Measurements from ENCODE around the gene BTNL2.

Gene BTNL2

GRCh38 chr6:32413427-32414047, 6.6 kb upstream of the BTNL2 start:
- no peak for DNase-seq

GRCh38 chr6:32411566-32412327, 4.8 kb upstream of the BTNL2 start:
- DNase-seq, result no peak

GRCh38 chr6:32410906-32411305, 3.9 kb upstream of the BTNL2 start:
- no peak for DNase-seq

GRCh38 chr6:32406197-32406596, 784 bp downstream of the BTNL2 start:
- no peak for DNase-seq

GRCh38 chr6:32405656-32406055, 1.3 kb downstream of the BTNL2 start:
- DNase-seq, result no peak

GRCh38 chr6:32402812-32403211, 4.2 kb downstream of the BTNL2 start:
- DNase-seq, result no peak

GRCh38 chr6:32401284-32401963, 5.6 kb downstream of the BTNL2 start:
- DNase-seq, result no peak

- DNase-seq, result no peak
Measured at GRCh38 chr6:32397252-32397920, 9.6 kb downstream of the BTNL2 start.

- no peak for DNase-seq
Measured at GRCh38 chr6:32396028-32396427, 11.0 kb downstream of the BTNL2 start.

GRCh38 chr6:32393665-32394420, 13.1 kb downstream of the BTNL2 start:
- DNase-seq, result no peak

- no peak for DNase-seq
Measured at GRCh38 chr6:32391505-32391904, 15.5 kb downstream of the BTNL2 start.

- DNase-seq, result no peak
Measured at GRCh38 chr6:32387589-32388340, 19.2 kb downstream of the BTNL2 start.

- no peak for DNase-seq
Measured at GRCh38 chr6:32386040-32386439, 20.9 kb downstream of the BTNL2 start.

- no peak for DNase-seq
Measured at GRCh38 chr6:32382757-32383420, 24.1 kb downstream of the BTNL2 start.

- no peak for DNase-seq
Measured at GRCh38 chr6:32379545-32379944, 27.4 kb downstream of the BTNL2 start.

GRCh38 chr6:32375739-32376529, 31.0 kb downstream of the BTNL2 start:
- DNase-seq, result no peak

GRCh38 chr6:32371803-32372202, 35.2 kb downstream of the BTNL2 start, which contains the start of gene TSBP1:
TSBP1 (minus strand) TSS chr6:32371903; CDS start chr6:32371706, 197 bp downstream.
- DNase-seq, result no peak

- DNase-seq, result no peak
Measured at GRCh38 chr6:32371229-32371628, 35.8 kb downstream of the BTNL2 start.

- no peak for DNase-seq
Measured at GRCh38 chr6:32370505-32370904, 36.5 kb downstream of the BTNL2 start.

GRCh38 chr6:32369660-32370059, 37.3 kb downstream of the BTNL2 start:
- DNase-seq, result no peak

Measured in SIG-M5 (cell line).